Ishikawa (cell line): ENCODE data around the gene HLCS.

Experiments used
- CEBPB ChIP-seq: IDR thresholded peaks from 2 replicates; pipeline ENCODE4 v1.6.1; 2012
- CREB1 ChIP-seq: IDR thresholded peaks from 2 replicates; pipeline ENCODE4 v1.6.1; 2012; ENCODE audit warnings: low read depth
- EGR1 ChIP-seq: IDR thresholded peaks from 2 replicates; pipeline ENCODE4 v1.6.1; 2012
- EP300 ChIP-seq: IDR thresholded peaks from 2 replicates; pipeline ENCODE4 v1.6.1; 2012; ENCODE audit warnings: borderline replicate concordance
- FOXM1 ChIP-seq: IDR thresholded peaks from 2 replicates; pipeline ENCODE4 v1.6.1; 2012; ENCODE audit warnings: low read depth, borderline replicate concordance
- NFIC ChIP-seq: IDR thresholded peaks from 2 replicates; pipeline ENCODE4 v1.6.1; 2012
- RAD21 ChIP-seq: IDR thresholded peaks from 2 replicates; pipeline ENCODE4 v1.6.1; 2012; ENCODE audit warnings: low read depth
- TAF1 ChIP-seq: IDR thresholded peaks from 2 replicates; pipeline ENCODE4 v1.6.1; 2012; ENCODE audit warnings: low read depth, mild to moderate bottlenecking
- TCF12 ChIP-seq: IDR thresholded peaks from 2 replicates; pipeline ENCODE4 v1.6.1; 2012; ENCODE audit warnings: low read depth
- YY1 ChIP-seq: IDR thresholded peaks from 2 replicates; pipeline ENCODE4 v1.6.1; 2012; ENCODE audit warnings: low read depth
- TF ChIP-seq, protein P1 (sequence below): IDR thresholded peaks from 2 replicates; pipeline ENCODE4 v1.6.1; 2012
- TF ChIP-seq, protein P2 (sequence below): IDR thresholded peaks from 2 replicates; pipeline ENCODE4 v1.6.1; 2012; ENCODE audit warnings: low read depth, mild to moderate bottlenecking
- TF ChIP-seq, protein P3 (sequence below): IDR thresholded peaks from 2 replicates; pipeline ENCODE4 v1.6.1; 2012

DNA sequence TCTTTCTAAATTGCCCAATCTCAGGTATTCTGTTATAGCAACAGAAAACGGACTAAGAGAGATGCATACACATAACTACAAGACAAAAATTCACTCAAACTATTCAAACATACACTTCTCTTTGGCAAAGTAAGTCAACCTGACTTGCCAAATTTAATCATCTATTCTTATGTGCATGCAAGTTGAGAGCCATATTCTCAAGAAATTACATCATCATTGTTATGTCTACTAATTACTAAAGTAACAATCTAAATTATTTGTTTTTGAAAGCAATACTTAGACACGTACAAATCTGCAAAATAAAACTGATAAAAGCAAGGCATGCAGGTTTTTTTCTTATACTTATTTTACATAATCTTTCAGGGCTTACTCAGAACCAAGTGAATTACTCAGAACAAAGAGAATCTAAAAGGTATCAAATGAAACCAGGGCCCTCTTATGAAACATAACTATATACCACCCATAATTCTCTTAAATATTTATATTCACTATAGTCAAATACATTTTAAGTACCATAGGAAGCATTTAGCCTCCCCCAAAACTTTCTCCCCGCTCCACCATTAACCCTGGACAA lies 62.3 kb downstream of the HLCS start:
- no peak for TF ChIP-seq RAD21
- TF ChIP-seq TCF12, result no peak
- TF ChIP-seq, protein P1, sequence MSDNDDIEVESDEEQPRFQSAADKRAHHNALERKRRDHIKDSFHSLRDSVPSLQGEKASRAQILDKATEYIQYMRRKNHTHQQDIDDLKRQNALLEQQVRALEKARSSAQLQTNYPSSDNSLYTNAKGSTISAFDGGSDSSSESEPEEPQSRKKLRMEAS, result no peak
- no peak for TF ChIP-seq CEBPB
- TF ChIP-seq, protein P2, sequence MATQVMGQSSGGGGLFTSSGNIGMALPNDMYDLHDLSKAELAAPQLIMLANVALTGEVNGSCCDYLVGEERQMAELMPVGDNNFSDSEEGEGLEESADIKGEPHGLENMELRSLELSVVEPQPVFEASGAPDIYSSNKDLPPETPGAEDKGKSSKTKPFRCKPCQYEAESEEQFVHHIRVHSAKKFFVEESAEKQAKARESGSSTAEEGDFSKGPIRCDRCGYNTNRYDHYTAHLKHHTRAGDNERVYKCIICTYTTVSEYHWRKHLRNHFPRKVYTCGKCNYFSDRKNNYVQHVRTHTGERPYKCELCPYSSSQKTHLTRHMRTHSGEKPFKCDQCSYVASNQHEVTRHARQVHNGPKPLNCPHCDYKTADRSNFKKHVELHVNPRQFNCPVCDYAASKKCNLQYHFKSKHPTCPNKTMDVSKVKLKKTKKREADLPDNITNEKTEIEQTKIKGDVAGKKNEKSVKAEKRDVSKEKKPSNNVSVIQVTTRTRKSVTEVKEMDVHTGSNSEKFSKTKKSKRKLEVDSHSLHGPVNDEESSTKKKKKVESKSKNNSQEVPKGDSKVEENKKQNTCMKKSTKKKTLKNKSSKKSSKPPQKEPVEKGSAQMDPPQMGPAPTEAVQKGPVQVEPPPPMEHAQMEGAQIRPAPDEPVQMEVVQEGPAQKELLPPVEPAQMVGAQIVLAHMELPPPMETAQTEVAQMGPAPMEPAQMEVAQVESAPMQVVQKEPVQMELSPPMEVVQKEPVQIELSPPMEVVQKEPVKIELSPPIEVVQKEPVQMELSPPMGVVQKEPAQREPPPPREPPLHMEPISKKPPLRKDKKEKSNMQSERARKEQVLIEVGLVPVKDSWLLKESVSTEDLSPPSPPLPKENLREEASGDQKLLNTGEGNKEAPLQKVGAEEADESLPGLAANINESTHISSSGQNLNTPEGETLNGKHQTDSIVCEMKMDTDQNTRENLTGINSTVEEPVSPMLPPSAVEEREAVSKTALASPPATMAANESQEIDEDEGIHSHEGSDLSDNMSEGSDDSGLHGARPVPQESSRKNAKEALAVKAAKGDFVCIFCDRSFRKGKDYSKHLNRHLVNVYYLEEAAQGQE, result no peak
- no peak for TF ChIP-seq EGR1
- TF ChIP-seq CREB1, result no peak
- TF ChIP-seq, protein P3, sequence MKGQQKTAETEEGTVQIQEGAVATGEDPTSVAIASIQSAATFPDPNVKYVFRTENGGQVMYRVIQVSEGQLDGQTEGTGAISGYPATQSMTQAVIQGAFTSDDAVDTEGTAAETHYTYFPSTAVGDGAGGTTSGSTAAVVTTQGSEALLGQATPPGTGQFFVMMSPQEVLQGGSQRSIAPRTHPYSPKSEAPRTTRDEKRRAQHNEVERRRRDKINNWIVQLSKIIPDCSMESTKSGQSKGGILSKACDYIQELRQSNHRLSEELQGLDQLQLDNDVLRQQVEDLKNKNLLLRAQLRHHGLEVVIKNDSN, result no peak
- TF ChIP-seq TAF1, result no peak
- no peak for TF ChIP-seq NFIC
- TF ChIP-seq YY1, result no peak
- TF ChIP-seq FOXM1, result no peak
- TF ChIP-seq EP300, result no peak
